GM18951 (cell line): ENCODE results near the gene ELL2.

Source experiments
- POLR2A ChIP-seq: IDR thresholded peaks from 4 replicates; pipeline ENCODE4 v1.6.1; 2011; ENCODE audit warnings: mild to moderate bottlenecking; ENCODE audit not compliant: insufficient read length, insufficient read depth; ENCODE audit errors: extremely low read depth
- in situ Hi-C: fragments of 300-500 bp; cut with MboI; formaldehyde crosslinking; loops from one replicate; pipeline ENCODE4 v1.12.0; 2022; ENCODE audit warnings: low sequenced_read_pairs, mixed read lengths, inconsistent platforms; ENCODE audit not compliant: unreplicated experiment

The ELL2 gene

GRCh38 chr5:95961617-95962474 is at the start of gene ELL2:
TSS of gene ELL2 (minus strand) at chr5:95961851. CDS start at chr5:95961721, 130 bp downstream.
- in situ Hi-C loops: no loop called here
- TF ChIP-seq POLR2A: peak; percentile 84

- TF ChIP-seq POLR2A: no peak
- in situ Hi-C loops: no loop called here
These were observed 47.5 kb upstream of the ELL2 start for GRCh38 chr5:96008987-96009647.

GRCh38 chr5:96008487-96008886 is 46.8 kb upstream of the ELL2 start:
- in situ Hi-C loops: no loop called here

DNA sequence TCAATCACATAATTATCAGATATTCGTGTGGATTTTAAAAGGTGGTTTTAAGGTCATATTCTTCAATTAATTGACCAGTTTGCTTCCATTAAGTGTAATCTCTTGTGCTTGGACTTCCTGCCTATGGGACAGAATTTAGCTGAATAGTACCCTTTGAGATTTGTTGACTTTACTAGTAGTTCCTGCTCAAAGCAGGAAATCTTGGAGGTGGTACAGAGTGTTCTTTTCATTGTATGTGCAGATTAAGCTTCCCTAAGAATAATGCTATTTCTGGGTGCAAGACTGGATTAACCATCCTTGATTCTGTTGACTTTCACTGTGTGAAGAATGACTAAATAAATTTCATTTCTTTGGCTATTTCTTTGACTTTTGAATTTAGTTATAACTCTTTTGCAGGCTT is 45.4 kb upstream of the ELL2 start:
- in situ Hi-C loops: no loop called here

More at GRCh38 chr5:96008487-96008886, 46.8 kb upstream of the ELL2 start:
- TF ChIP-seq POLR2A: no peak

DNA sequence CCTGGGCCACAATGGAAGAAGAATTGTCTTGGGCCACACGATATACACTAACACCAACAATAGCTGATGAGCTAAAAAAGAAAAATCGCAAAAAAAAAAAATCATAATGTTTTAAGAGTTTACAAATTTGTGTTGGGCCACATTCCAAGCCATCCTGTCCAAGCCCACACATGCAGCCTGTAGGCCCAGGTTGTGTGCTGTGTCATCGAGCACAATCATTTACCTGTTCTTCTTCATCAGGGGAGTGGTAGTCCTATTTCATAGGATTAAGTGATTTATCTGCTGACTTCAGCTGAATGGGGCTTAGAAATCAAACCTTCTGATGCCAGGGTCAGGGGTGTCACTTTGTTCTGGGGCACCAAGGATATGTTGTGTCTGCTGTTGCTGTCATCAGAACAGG is 44.6 kb upstream of the ELL2 start:
- in situ Hi-C loops: no loop called here
- no peak for TF ChIP-seq POLR2A

More for the DNA sequence above, 45.4 kb upstream of the ELL2 start:
- TF ChIP-seq POLR2A: no peak

- no peak for TF ChIP-seq POLR2A
- in situ Hi-C loops: no loop called here
These were observed 43.1 kb upstream of the ELL2 start for GRCh38 chr5:96004754-96005153.

GRCh38 chr5:96004087-96004486 is 42.4 kb upstream of the ELL2 start:
- in situ Hi-C loops: no loop called here
- no peak for TF ChIP-seq POLR2A

DNA sequence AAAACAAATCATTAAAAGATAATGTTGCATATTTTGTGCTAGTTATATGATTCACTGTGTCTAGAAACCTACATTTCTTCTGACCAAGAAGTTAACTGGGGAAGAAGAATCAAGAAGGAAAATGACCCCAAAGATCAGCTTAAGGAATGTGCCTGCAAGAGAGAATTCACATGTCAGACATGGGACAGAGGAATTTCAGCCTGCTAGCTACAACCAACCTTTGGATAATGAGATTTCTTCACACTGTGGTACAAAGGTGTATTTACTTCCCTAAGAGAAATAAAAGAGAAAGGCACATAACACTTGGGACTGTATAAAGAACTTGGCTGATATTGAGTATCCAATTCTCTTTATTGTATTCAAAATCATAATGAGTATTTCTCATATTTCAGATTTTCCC is 39.6 kb upstream of the ELL2 start:
- in situ Hi-C loops: no loop called here
- TF ChIP-seq POLR2A: no peak

- in situ Hi-C loops: no loop called here
- no peak for TF ChIP-seq POLR2A
These were observed 38.7 kb upstream of the ELL2 start for GRCh38 chr5:96000308-96000707.

DNA sequence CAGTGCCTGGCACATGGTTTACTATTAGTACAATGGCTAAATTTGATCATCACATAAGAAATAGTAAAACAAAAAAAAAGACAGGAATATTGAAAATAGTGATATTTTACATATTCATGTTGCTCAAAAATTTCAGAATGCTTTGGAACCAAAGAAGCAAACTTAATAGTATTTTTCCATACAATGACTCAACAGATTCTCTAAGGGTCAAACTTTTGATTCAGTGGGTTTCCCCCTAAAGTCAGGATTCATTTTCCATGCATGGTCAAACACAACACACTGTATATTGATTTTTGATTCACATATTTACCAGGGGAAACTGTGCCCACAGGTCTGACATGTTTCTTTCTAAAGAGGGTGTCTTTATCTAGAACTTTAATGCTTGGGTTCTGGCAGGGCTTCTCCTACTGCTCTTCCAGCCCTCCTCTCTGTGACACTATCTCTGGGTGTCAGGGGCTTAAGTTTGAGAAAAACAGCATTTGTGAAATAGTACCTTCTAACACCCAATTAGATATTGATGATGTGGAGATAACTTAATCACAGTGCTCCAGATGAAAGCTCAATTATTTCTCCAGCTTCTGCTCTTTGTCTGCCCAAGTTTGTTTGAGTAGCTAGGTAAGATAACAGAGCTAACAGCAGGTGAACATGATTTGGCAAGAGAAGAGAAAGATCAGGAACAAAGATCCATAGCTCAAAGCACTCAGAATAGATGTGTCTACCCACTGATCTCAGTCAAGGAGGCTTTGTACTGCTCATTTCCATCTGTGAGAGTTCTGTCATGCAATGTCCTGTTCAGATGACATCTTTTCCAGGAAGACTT is 35.5 kb upstream of the ELL2 start:
- in situ Hi-C loops: no loop called here
- TF ChIP-seq POLR2A: no peak

GRCh38 chr5:95995962-95996489 is 34.4 kb upstream of the ELL2 start:
- no peak for TF ChIP-seq POLR2A

DNA sequence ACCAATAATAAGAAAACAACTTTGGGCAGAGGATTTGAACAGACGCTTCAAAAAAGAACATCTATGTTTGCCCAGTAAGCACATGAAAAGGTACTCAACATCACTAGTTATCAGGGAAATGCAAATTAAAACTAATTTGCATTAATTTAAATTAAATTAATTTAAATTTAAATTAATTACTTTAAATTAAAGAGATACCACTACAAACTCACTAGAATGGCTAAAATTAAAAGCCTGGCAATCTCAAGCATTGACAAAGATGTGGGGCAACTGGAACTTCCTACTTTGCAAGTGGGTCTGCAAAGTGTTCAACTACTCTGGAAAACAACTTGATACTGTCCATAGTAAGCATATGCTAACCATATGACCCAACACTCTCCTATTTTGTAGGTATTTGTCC is 32.1 kb upstream of the ELL2 start:
- no peak for TF ChIP-seq POLR2A
- in situ Hi-C loops: no loop called here

More at GRCh38 chr5:95995962-95996489, 34.4 kb upstream of the ELL2 start:
- in situ Hi-C loops: no loop called here

- in situ Hi-C loops: no loop called here
- no peak for TF ChIP-seq POLR2A
These were observed 31.6 kb upstream of the ELL2 start for GRCh38 chr5:95993266-95993665.
